ENCODE measurements around the gene GPS1. TPM values are rescaled to one million over a fixed set of nuclear protein-coding genes. Genes with fewer than 3 reads are reported as not detected.

Gene GPS1
- total and polyA plus RNA-seq, 8 donors, result 69.2 to 101 (median 78.8) TPM

- no peaks in the 10 kb centered on the region for H3K27me3 ChIP-seq
- H3K9me3 ChIP-seq, result no peaks in the 10 kb centered on the region
- H3K27ac ChIP-seq, result no peak overlapping the region
- no peaks in the 10 kb centered on the region for H3K4me1 ChIP-seq
- no peak for TF ChIP-seq CTCF (IDR thresholded peaks at IDR 0.05)
- intact Hi-C loops (cut with DNase I), result no loop called here
- H3K4me3 ChIP-seq, result no peak overlapping the region
- peaks cover 0 to 100% of the 10 kb centered on the region in 2 donors for H3K36me3 ChIP-seq
- no peak for ATAC-seq
- DNase-seq, result peak in 1 of 4 donors; percentile 77
Observed at GRCh38 chr17:82086941-82087906, 35.5 kb downstream of the GPS1 start.

GRCh38 chr17:82087961-82088837, 36.5 kb downstream of the GPS1 start:
- DNase-seq (peak in 1 of 4 donors; percentile 70), ATAC-seq (no peak)
- peaks cover 5 to 100% of the 10 kb centered on the region in 2 donors for H3K36me3 ChIP-seq
- intact Hi-C loops (cut with DNase I), result no loop called here
- H3K4me1 ChIP-seq, result no peaks in the 10 kb centered on the region
- no peak for TF ChIP-seq CTCF (IDR thresholded peaks at IDR 0.05)
- H3K9me3 ChIP-seq, result no peaks in the 10 kb centered on the region
- H3K27ac ChIP-seq, result no peak overlapping the region
- H3K4me3 ChIP-seq, result no peak overlapping the region
- H3K27me3 ChIP-seq, result no peaks in the 10 kb centered on the region

- Histone ChIP-seq H3K9me3 (no peaks in the 10 kb centered on the region), H3K4me3 (no peak overlapping the region), H3K36me3 (peaks cover 8 to 100% of the 10 kb centered on the region in 2 donors), H3K4me1 (no peaks in the 10 kb centered on the region), H3K27ac (no peak overlapping the region), H3K27me3 (no peaks in the 10 kb centered on the region)
- no peak for TF ChIP-seq CTCF (IDR thresholded peaks at IDR 0.05)
- peak in 1 of 4 donors; percentile 68 for DNase-seq
- no peak for ATAC-seq
- intact Hi-C loops (cut with DNase I), result no loop called here
Observed at GRCh38 chr17:82088838-82089722, 37.4 kb downstream of the GPS1 start.

GRCh38 chr17:82089723-82090548, 38.2 kb downstream of the GPS1 start:
- H3K27me3 ChIP-seq, result no peaks in the 10 kb centered on the region
- intact Hi-C loops (cut with DNase I), result no loop called here
- no peak overlapping the region for H3K27ac ChIP-seq
- H3K4me3 ChIP-seq, result no peak overlapping the region
- no peak for TF ChIP-seq CTCF (IDR thresholded peaks at IDR 0.05)
- peak in 1 of 4 donors; percentile 67 for DNase-seq
- H3K36me3 ChIP-seq, result peaks cover 8 to 100% of the 10 kb centered on the region in 2 donors
- no peak for ATAC-seq
- no peaks in the 10 kb centered on the region for H3K4me1 ChIP-seq
- no peaks in the 10 kb centered on the region for H3K9me3 ChIP-seq

Data from left lung (tissue), 10 donors.